SU-DHL-6 (cell line): Measurements from ENCODE around the gene CCDC85A.

Experiments used
- CTCF ChIP-seq: fragments of 200-600 bp; sonication (generic); IDR thresholded peaks from one replicate; pipeline ENCODE4 v1.5.1; 2017; ENCODE audit warnings: antibody characterized with exemption, mild to moderate bottlenecking, low read length, moderate library complexity; ENCODE audit not compliant: insufficient read depth, poor library complexity, severe bottlenecking
- EZH2phosphoT487 ChIP-seq: fragments of 200-600 bp; sonication (generic), shearing (Covaris generic); conservative IDR thresholded peaks from 2 replicates; pipeline ENCODE4 v1.6.1; 2018; ENCODE audit warnings: mild to moderate bottlenecking, antibody characterized with exemption, low read length, moderate library complexity, mixed read lengths

GRCh38 chr2:56287974-56288373 is 104.2 kb downstream of the CCDC85A start:
- TF ChIP-seq CTCF: no peak
- no peak for TF ChIP-seq EZH2phosphoT487
